Pancreas (tissue), 10 donors: ENCODE data around the gene UIMC1. TPM values are rescaled to one million over a fixed set of nuclear protein-coding genes. Genes with fewer than 3 reads are reported as not detected.

ENCODE experiments used
- ATAC-seq, 4 donors: fragments of 200-7000 bp; cut with Tn5 transposase; one replicate each; pipeline versions ENCODE4 v1.8.0 to v1.9.1; 2020; ENCODE audit warnings: mild to moderate bottlenecking in 4 of 4, moderate library complexity in 4 of 4
- DNase-seq, 6 donors: peaks; one replicate each; pipeline ENCODE4 v3.0.0-alpha.2; 2020
- FAIRE-seq: peaks from 2 replicates; lab custom pipeline; 2012; peaks lifted over from hg19 to GRCh38; lab: Jason Lieb, UNC
- H3K27ac ChIP-seq, 4 donors: fragments of 200-600 bp; sonication (generic); 1 replicate in 3 of 4; 2 replicates in 1 of 4; pipeline versions ENCODE4 v1.5.0 to v1.8.0; 2020
- H3K27me3 ChIP-seq, 4 donors: fragments of 200-600 bp; one replicate each; pipeline ENCODE4 v1.8.0; 2021
- H3K36me3 ChIP-seq, 3 donors: fragments of 200-600 bp; sonication (generic) in 1 of 3; one replicate each; pipeline versions ENCODE4 v1.5.0 to v1.8.0; 2020 to 2021
- H3K4me1 ChIP-seq, 3 donors: fragments of 200-600 bp; one replicate each; pipeline ENCODE4 v1.8.0; 2021
- H3K4me3 ChIP-seq, 4 donors: fragments of 200-600 bp; sonication (generic) in 2 of 4; one replicate each; pipeline versions ENCODE4 v1.5.0 to v1.8.0; 2020 to 2021
- H3K9me3 ChIP-seq, 4 donors: fragments of 200-600 bp; one replicate each; pipeline ENCODE4 v1.8.0; 2021
- WGBS, 2 donors: extraction: QIAGEN DNeasy Blood & Tissue Kit; methylation state at CpG; one replicate each; pipeline ENCODE4 v1.1.7; 2013; 5-methylcytosine and 5-hydroxymethylcytosine counted together
- intact Hi-C, 3 donors: fragments of 100-400 bp; cut with DNase I; formaldehyde crosslinking; loops; one replicate each; pipeline versions ENCODE4 v1.11.1 to v1.14.2; 2022
- polyA plus RNA-seq, 2 donors: library from polyadenylated mRNA; stranded (reverse); fragments of 200-250 nt; gene quantifications; one replicate each; pipeline ENCODE4 v1.2.3, GENCODE V29; 2013
- total RNA-seq, 6 donors: library from RNA; stranded (reverse); fragmentation: NEBNext Ultra II Directional in 4 of 6; extraction: Animal tissue kit (Norgen Biotek cat#: 25700) in 4 of 6; gene quantifications; one replicate each; pipeline versions ENCODE4 v1.2.1 to v1.2.4, GENCODE V29; 2021 to 2023
- TF ChIP-seq, protein P1 (sequence below), 4 donors: fragments of 200-600 bp; sonication (generic) in 3 of 4; IDR thresholded peaks; one replicate each; pipeline versions ENCODE4 v1.5.0 to v1.8.0; 2021; ENCODE audit warnings: antibody characterized with exemption in 4 of 4
- donor health status: healthy with polysubstance abuse.
- donor health status: DM: no; HTN: no; CAD: no; lungs with moderate emphysema.
- donor health status: DM: no; HTN: no; CAD: no.
- donor health status: control.
- donor health status: control.
- donor health status: Bipolar disorder and iron deficiency.
- donor health status: DM: yes; HTN: yes; CAD: no.
- donor health status: DM: no; HTN: no; CAD: no.
- donor health status: DM: no; HTN: no; CAD: no.
- donor health status: DM: yes; HTN: yes; CAD: no.

Gene UIMC1
- total and polyA plus RNA-seq, 8 donors: 19.9 to 29.5 (median 23.0) TPM

DNA sequence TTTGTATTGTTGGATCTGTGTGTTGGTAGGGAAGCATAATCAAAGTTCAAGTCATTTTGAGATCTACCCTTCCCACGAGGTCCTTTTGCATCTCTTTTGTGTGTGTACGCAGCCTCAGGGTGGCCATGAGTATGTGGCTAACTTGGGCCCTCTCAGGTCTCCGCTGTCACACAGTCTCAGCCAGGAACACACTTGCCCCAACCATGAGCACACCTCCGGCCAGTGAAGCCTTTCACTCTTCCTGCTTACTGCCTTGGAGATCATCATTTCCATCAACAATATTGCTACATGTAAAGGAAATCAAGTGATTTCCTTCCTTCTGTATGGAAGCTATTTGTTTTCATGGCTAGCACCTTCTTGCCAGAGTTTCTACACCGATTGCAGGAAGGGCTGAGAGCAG, 29.9 kb upstream of the UIMC1 start:
- DNase-seq (no peak), FAIRE-seq (no peak), ATAC-seq (no peak)
- Histone ChIP-seq H3K9me3 (no peaks in the 10 kb centered on the region), H3K27me3 (no peaks in the 10 kb centered on the region), H3K4me1 (no peaks in the 10 kb centered on the region), H3K27ac (no peak overlapping the region), H3K4me3 (no peak overlapping the region), H3K36me3 (peaks cover 0 to under 1% (median 0%) of the 10 kb centered on the region in 3 donors)
- intact Hi-C loops: no loop called here
- TF ChIP-seq, protein P1, sequence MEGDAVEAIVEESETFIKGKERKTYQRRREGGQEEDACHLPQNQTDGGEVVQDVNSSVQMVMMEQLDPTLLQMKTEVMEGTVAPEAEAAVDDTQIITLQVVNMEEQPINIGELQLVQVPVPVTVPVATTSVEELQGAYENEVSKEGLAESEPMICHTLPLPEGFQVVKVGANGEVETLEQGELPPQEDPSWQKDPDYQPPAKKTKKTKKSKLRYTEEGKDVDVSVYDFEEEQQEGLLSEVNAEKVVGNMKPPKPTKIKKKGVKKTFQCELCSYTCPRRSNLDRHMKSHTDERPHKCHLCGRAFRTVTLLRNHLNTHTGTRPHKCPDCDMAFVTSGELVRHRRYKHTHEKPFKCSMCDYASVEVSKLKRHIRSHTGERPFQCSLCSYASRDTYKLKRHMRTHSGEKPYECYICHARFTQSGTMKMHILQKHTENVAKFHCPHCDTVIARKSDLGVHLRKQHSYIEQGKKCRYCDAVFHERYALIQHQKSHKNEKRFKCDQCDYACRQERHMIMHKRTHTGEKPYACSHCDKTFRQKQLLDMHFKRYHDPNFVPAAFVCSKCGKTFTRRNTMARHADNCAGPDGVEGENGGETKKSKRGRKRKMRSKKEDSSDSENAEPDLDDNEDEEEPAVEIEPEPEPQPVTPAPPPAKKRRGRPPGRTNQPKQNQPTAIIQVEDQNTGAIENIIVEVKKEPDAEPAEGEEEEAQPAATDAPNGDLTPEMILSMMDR (IDR thresholded peaks at IDR 0.05): no peak
- 74 to 77% methylated on average over 5 of the region's 5 CpGs for WGBS, 2 donors

DNA sequence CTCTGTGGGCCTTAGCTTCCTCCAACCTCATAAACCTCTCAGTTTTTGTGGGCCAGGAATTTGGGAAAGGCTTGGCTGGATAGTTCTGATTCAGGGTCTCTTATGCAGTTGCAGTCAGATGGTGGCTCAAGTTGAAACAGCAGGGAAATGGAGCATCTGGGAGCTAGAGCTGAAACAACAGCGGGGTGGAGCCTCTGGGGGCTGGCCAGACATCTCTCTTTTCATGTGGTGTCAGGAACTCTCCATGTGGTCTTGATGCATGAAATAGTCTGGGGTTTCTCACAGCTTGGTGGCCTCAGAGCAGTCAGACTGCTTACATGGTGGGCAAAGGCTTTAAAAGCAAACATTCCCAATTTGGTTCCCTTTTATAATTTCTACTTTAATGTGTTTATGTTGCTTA, 29.4 kb upstream of the UIMC1 start:
- ATAC-seq: no peak
- Histone ChIP-seq H3K27me3 (no peaks in the 10 kb centered on the region), H3K9me3 (no peaks in the 10 kb centered on the region), H3K4me1 (no peaks in the 10 kb centered on the region), H3K4me3 (no peak overlapping the region), H3K36me3 (no peaks in the 10 kb centered on the region), H3K27ac (no peak overlapping the region)
- FAIRE-seq: no peak
- TF ChIP-seq, protein P1 (IDR thresholded peaks at IDR 0.05): no peak
- intact Hi-C loops: no loop called here
- WGBS, 2 donors: 88 to 90% methylated on average over 1 of the region's 1 CpG
- no peak for DNase-seq

DNA sequence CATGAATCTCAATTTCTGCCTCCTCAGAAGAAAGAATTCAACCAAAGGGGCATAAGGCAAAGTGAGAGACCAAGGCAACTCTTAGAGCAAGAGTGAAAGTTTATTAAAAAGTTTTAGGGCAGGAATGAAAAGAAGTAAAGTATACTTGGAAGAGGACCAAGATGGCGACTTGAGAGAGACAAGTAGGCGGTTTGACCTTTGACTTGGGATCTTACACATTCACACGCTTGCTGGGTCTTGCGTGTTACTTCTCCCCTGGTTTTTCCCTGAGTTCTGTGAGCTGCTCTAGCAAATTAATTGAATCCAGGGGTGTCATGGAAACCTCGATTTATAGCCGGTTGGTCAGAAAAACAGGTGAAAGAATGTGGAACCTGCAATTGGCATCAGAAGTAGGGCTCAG, 22.9 kb upstream of the UIMC1 start:
- no peak overlapping the region for H3K4me3 ChIP-seq
- H3K27me3 ChIP-seq: no peaks in the 10 kb centered on the region
- no peaks in the 10 kb centered on the region for H3K9me3 ChIP-seq
- intact Hi-C loops: no loop called here
- no peaks in the 10 kb centered on the region for H3K4me1 ChIP-seq
- H3K27ac ChIP-seq: no peak overlapping the region
- H3K36me3 ChIP-seq: no peaks in the 10 kb centered on the region
- DNase-seq: no peak
- WGBS, 2 donors: 93 to 96% methylated on average over 6 of the region's 6 CpGs
- FAIRE-seq: no peak
- TF ChIP-seq, protein P1 (IDR thresholded peaks at IDR 0.05): no peak
- ATAC-seq: no peak

DNA sequence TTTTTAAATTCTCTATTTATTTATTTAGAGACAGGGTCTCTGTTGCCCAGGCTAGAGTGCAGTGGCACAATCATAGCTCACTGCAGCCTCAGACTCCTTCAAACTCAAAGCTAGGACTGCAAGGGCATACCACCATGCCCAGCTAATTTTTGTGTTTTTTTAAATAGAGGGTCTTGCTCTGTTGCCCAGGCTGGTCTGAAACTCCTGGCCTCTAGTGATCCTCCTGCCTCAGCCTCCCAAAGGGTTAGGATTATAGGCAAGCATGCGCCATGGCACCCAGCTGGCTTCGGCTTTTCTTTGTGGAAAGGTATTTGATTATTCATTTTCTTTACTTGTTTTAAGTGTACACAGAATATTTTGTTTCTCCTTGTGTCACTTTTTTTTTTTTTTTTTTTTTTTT, 21.1 kb upstream of the UIMC1 start:
- no peaks in the 10 kb centered on the region for H3K9me3 ChIP-seq
- WGBS, 2 donors: 97 to 100% methylated on average over 2 of the region's 2 CpGs
- no peak overlapping the region for H3K4me3 ChIP-seq
- intact Hi-C loops: no loop called here
- FAIRE-seq (no peak), DNase-seq (no peak), ATAC-seq (no peak)
- no peak overlapping the region for H3K27ac ChIP-seq
- H3K27me3 ChIP-seq: no peaks in the 10 kb centered on the region
- no peaks in the 10 kb centered on the region for H3K4me1 ChIP-seq
- TF ChIP-seq, protein P1 (IDR thresholded peaks at IDR 0.05): no peak
- H3K36me3 ChIP-seq: no peaks in the 10 kb centered on the region

DNA sequence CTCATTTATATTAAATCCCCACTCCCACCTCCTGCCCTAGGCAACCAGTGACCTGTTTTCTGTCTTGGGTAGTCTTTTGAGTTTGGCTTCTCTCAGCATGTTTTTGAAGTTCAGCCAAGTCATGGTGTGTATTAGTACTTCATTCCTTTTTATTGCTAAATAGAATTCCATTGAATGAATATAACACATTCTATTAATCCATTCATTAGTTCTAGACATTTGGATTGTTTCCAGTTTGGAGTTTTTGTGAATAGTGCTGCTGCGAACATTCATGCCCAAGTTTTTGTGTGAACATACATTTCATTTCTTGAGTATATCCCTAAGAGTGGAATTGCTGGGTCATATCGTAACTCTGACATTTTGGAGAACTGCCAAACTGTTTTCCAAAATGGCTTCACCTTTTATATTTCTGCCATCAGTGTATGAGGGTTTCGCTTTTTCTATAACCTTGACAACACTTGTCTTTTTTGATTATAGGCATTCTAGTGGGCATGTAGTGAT, 18.6 kb upstream of the UIMC1 start:
- ATAC-seq (no peak), FAIRE-seq (no peak), DNase-seq (no peak)
- intact Hi-C loops: no loop called here
- no peak overlapping the region for H3K27ac ChIP-seq
- peaks cover 0 to 3% (median 0%) of the 10 kb centered on the region in 3 donors for H3K4me1 ChIP-seq
- TF ChIP-seq, protein P1 (IDR thresholded peaks at IDR 0.05): no peak
- H3K4me3 ChIP-seq: no peak overlapping the region
- H3K36me3 ChIP-seq: no peaks in the 10 kb centered on the region
- 86 to 87% methylated on average over 3 of the region's 3 CpGs for WGBS, 2 donors
- no peaks in the 10 kb centered on the region for H3K27me3 ChIP-seq
- no peaks in the 10 kb centered on the region for H3K9me3 ChIP-seq
